ENCODE measurements around the gene NAXE.

NAXE gene

DNA sequence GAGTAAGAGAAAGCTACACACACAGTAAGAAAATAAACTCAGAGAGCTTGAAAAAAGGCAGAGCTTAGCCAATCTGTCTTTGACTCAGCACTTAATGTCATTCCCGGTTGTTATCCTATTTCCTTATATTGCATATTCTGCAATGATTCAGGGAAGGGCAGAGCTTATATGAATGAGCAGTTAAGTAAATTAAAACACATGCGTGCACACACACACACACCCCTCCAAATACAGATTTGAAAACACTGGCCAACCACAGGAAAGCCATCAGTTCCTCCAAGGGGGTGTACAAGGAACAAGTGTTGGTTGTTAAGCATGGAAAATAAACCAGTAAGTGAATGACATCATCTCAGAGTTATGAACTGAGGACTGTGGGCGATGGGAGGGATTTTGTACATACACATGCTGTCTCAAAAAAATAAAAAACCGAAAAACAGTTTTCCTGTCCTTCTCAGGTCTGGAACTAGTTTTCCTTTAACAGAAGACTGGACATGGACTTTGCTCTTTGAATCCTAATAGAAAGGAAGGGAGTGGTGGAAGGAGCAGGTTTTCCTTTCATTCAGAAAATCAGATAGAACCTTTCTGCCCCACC is 20.2 kb upstream of the NAXE start:
- TF ChIP-seq, protein P1, sequence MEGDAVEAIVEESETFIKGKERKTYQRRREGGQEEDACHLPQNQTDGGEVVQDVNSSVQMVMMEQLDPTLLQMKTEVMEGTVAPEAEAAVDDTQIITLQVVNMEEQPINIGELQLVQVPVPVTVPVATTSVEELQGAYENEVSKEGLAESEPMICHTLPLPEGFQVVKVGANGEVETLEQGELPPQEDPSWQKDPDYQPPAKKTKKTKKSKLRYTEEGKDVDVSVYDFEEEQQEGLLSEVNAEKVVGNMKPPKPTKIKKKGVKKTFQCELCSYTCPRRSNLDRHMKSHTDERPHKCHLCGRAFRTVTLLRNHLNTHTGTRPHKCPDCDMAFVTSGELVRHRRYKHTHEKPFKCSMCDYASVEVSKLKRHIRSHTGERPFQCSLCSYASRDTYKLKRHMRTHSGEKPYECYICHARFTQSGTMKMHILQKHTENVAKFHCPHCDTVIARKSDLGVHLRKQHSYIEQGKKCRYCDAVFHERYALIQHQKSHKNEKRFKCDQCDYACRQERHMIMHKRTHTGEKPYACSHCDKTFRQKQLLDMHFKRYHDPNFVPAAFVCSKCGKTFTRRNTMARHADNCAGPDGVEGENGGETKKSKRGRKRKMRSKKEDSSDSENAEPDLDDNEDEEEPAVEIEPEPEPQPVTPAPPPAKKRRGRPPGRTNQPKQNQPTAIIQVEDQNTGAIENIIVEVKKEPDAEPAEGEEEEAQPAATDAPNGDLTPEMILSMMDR (conservative IDR thresholded peaks at IDR 0.05) = no peak

DNA sequence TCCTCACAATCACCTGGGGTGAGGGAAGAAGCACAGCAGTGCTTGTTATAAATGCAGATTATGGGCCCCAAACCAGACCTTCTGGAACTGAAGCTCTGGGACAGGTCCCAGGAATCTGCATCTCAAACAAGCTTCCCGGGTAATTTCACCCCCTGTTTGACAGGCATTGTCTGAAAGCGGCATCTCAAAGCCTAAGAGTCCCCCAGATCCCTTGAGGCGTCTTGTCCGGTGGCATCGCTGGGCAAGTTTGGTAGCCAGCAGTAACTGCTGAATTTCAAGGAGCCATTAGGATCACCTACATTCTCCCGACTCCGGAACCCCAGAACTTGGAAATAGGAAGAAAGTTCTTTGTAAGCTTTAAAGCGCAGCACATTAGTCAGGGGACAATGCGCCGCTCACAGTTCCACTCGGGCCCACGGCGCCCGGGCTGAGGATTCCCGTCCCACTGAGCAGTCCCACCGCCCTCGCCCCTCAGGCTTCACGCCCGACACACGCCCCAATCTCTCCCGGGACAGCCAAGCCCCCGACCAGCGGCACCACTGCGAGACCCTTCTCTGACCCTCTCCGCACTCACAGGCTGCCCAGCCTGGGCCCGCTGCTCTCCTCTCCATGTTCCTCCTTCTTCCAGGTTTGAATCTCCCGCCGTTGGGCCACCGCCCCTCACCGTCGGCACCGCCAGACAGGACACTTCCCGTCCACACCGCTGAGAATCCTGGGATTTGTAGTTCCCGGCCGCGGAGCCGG is 19.5 kb upstream of the NAXE start, which contains the start of gene IQGAP3:
Gene IQGAP3, minus strand, starts transcription at position 647 of the 744 bp plus-strand sequence. Its CDS starts 36 bp downstream, at position 611.
- TF ChIP-seq, protein P1 (conservative IDR thresholded peaks at IDR 0.05) = no peak
- peak within 1 kb of the TSS; percentile 20; the same call in 1 of the 2 replicates for H3K27ac ChIP-seq

More for the DNA sequence above, 20.2 kb upstream of the NAXE start:
- H3K27ac ChIP-seq = no peak overlapping the region

DNA sequence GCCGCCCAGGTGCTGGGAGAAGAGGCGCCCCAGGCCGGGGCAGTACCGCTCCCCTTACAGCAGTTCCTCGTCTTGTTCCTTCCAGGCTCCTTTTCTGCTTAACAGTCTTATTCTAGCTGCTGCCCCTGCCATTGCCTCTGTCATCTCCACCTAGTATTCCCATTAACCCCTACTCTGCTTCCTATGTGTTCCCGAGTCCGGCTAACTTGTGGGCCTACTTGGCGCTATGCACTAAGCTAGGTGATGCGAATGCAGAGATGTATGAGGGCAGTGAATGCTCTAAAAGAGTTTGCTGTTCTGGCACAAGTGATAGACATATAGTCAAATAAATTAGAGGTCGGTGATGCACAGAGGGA is 18.9 kb upstream of the NAXE start:
- H3K27ac ChIP-seq = peak overlapping the region; percentile 20; the same call in 1 of the 2 replicates
- TF ChIP-seq, protein P1 (conservative IDR thresholded peaks at IDR 0.05) = no peak

DNA sequence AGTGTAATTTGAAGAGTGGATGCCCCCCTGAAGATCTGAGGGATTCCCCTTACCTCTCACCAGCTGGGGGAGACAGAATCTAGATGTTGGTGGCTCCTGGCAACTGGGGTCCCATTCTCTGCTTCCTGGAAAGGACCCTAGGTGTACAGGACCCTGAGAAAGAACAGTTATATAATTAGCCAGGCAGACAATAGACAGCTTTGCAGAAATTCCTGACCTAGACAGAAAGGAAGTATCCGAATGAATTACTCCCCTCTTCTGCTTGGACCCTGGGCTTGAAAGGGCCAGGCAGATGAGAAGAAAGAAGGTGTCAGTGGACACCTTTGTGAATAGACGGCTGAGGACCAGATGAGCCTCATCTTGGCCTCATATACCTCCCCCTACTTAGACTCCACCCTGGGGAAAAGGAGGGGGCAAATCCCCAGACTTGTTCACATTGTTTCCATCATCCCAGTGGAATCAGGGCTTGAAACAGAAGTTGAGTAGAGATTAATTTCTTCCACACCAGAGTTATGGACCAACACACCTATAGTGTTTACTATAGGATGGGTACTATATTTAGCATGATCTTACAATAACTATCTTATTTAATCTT is 17.4 kb upstream of the NAXE start:
- TF ChIP-seq, protein P1 (conservative IDR thresholded peaks at IDR 0.05) = no peak
- no peak overlapping the region for H3K27ac ChIP-seq

DNA sequence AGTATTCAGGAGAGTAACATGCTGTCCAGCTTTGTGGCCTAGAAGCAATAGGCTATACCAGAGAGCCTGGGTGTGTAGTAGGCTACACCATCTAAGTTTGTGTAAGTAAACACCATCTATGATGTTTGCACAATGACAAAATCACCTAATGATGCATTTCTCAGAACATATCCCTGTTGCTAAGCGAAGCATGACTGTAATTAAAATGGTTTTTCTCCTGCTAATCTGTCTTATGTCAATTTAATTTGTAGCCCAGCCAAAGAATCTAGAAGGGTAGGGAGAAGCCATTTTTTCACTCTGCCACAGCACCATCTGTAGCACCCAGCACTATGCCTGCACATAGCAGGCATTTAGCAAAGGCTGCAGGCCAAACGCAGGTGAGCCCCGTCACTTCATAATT is 14.0 kb upstream of the NAXE start:
- peak overlapping the region; percentile 48 for H3K27ac ChIP-seq
- TF ChIP-seq, protein P1 (conservative IDR thresholded peaks at IDR 0.05) = no peak

DNA sequence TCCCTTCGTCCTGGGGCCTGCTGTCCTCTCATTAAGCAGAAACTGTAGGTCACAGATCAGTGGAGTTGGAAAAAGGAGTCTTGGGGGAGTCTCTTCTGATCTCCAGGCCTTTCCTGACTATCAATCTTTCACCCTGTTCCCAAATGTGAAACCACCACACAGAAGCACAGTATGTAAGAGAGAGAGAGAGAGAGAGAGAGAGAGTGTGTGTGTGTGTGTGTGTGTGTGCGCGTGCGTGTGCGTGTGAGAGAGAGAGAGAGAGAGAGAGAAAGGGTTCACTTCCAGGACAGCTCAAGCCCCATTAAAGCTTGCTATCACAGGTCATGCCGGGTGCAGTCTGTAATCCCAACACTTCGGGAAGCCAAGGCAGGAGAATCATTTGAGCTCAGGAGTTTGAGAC is 13.5 kb upstream of the NAXE start:
- H3K27ac ChIP-seq = peak overlapping the region; percentile 48
- TF ChIP-seq, protein P1 (conservative IDR thresholded peaks at IDR 0.05) = no peak

DNA sequence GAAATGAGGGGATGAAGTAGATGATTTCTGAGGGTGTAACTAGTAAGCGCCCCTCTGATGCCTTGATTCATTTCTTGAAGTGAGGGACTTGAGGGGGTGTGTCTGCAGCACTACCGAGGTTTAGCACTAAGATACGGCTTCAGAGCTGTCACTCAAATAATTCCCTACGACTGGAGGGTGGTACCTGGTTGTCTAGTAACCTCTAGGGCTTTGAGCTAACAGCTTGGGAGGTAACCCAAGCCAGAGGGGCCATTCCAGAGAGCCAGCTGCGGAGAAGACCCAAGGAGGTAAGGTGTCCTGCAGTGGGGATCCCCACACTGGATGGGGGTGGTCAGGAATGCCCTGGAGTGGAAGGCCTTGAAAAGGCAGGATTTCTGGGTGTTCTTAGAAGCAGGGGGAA is 12.1 kb upstream of the NAXE start, which contains the start of gene TTC24:
Gene TTC24, plus strand, starts transcription at position 252 of the 400 bp plus-strand sequence. CDS start 1,642 bp downstream, outside the sequence.
- no peak within 1 kb of the TSS for H3K27ac ChIP-seq
- TF ChIP-seq, protein P1 (conservative IDR thresholded peaks at IDR 0.05) = no peak

Data from VCaP (cell line).